ENCODE data around the gene YY2.

Gene YY2

GRCh38 chrX:21875013-21875412, 19.2 kb downstream of the YY2 start:
- DNase-seq = no peak

- DNase-seq = no peak
Observed at GRCh38 chrX:21881881-21882574, 26.2 kb downstream of the YY2 start.

GRCh38 chrX:21883258-21883657, 27.5 kb downstream of the YY2 start:
- DNase-seq = no peak

GRCh38 chrX:21885568-21885967, 29.8 kb downstream of the YY2 start:
- DNase-seq = no peak

GRCh38 chrX:21905313-21905712, 49.5 kb downstream of the YY2 start:
- no peak for DNase-seq

- no peak for DNase-seq
Observed at GRCh38 chrX:21905953-21906352, 50.2 kb downstream of the YY2 start.

- no peak for DNase-seq
Observed at GRCh38 chrX:21907260-21907659, 51.5 kb downstream of the YY2 start.
